Liver (tissue), 9 donors: ENCODE measurements around the gene AGBL4. TPM values are rescaled to one million over a fixed set of nuclear protein-coding genes. Genes with fewer than 3 reads are reported as not detected.

Experiments used
- DNase-seq: peaks from one replicate; pipeline ENCODE4 v3.0.0-alpha.2; 2017; ENCODE audit warnings: low spot score
- H3K27ac ChIP-seq, 2 donors: one replicate each; pipeline ENCODE4 v1.7.0; 2013; ENCODE audit warnings: inconsistent platforms in 2 of 2, low read length in 2 of 2, control low read depth in 1 of 2, low read depth in 1 of 2, mild to moderate bottlenecking in 1 of 2
- H3K27me3 ChIP-seq, 4 donors: one replicate each; pipeline versions ENCODE4 v1.6.1 to v1.7.0; 2013; ENCODE audit warnings: low read length in 3 of 4, inconsistent platforms in 1 of 4, mild to moderate bottlenecking in 1 of 4, moderate library complexity in 1 of 4; ENCODE audit not compliant: control insufficient read depth in 4 of 4, insufficient read depth in 4 of 4
- H3K36me3 ChIP-seq, 4 donors: one replicate each; pipeline versions ENCODE4 v1.6.1 to v1.7.0; 2013; ENCODE audit warnings: low read length in 3 of 4, mild to moderate bottlenecking in 3 of 4, low read depth in 1 of 4, moderate library complexity in 1 of 4; ENCODE audit not compliant: control insufficient read depth in 4 of 4, insufficient read depth in 3 of 4
- H3K4me1 ChIP-seq, 4 donors: one replicate each; pipeline versions ENCODE4 v1.6.1 to v1.7.0; 2013; ENCODE audit warnings: low read length in 3 of 4, mild to moderate bottlenecking in 3 of 4, moderate library complexity in 1 of 4; ENCODE audit not compliant: control insufficient read depth in 4 of 4, insufficient read depth in 4 of 4
- H3K4me3 ChIP-seq, 3 donors: one replicate each; pipeline versions ENCODE4 v1.6.1 to v1.7.0; 2013; ENCODE audit warnings: low read length in 3 of 3, control low read depth in 1 of 3, low read depth in 1 of 3, mild to moderate bottlenecking in 1 of 3
- H3K9ac ChIP-seq, 2 donors: one replicate each; pipeline ENCODE4 v1.7.0; 2013; ENCODE audit warnings: low read length in 2 of 2, mild to moderate bottlenecking in 2 of 2, moderate library complexity in 2 of 2, control low read depth in 1 of 2, low read depth in 1 of 2
- H3K9me3 ChIP-seq, 4 donors: one replicate each; pipeline versions ENCODE4 v1.6.1 to v1.7.0; 2013; ENCODE audit warnings: low read length in 3 of 4; ENCODE audit not compliant: control insufficient read depth in 4 of 4
- ATF3 ChIP-seq: IDR thresholded peaks from 2 replicates; pipeline ENCODE4 v1.6.1; 2016; ENCODE audit warnings: antibody characterized with exemption
- CTCF ChIP-seq: fragments of 150-350 bp; IDR thresholded peaks from 2 replicates; pipeline ENCODE4 v1.5.1; 2017; ENCODE audit warnings: improper control_type of control experiment, low read depth, low read length; ENCODE audit not compliant: missing input control
- EGR1 ChIP-seq, 2 donors: IDR thresholded peaks; 2 replicates each; pipeline ENCODE4 v1.6.1; 2016 to 2018; ENCODE audit warnings: antibody characterized with exemption in 2 of 2, low read depth in 2 of 2
- FOXA1 ChIP-seq: IDR thresholded peaks from 2 replicates; pipeline ENCODE4 v1.6.1; 2016; ENCODE audit warnings: antibody characterized with exemption
- FOXA2 ChIP-seq: IDR thresholded peaks from 2 replicates; pipeline ENCODE4 v1.6.1; 2016; ENCODE audit warnings: antibody characterized with exemption
- GABPA ChIP-seq, 2 donors: IDR thresholded peaks in 1 of 2; conservative IDR thresholded peaks in 1 of 2; 2 replicates each; pipeline ENCODE4 v1.6.1; 2016; ENCODE audit warnings: antibody characterized with exemption in 2 of 2, mild to moderate bottlenecking in 1 of 2, moderate library complexity in 1 of 2
- HNF4A ChIP-seq, 2 donors: conservative IDR thresholded peaks; 2 replicates each; pipeline ENCODE4 v1.6.1; 2016; ENCODE audit warnings: antibody characterized with exemption in 2 of 2, mild to moderate bottlenecking in 2 of 2
- JUND ChIP-seq, 2 donors: IDR thresholded peaks; 2 replicates each; pipeline ENCODE4 v1.6.1; 2016; ENCODE audit warnings: antibody characterized with exemption in 2 of 2
- MAX ChIP-seq: IDR thresholded peaks from 2 replicates; pipeline ENCODE4 v1.6.1; 2016; ENCODE audit warnings: antibody characterized with exemption
- NR2F2 ChIP-seq: IDR thresholded peaks from 2 replicates; pipeline ENCODE4 v1.6.1; 2016; ENCODE audit warnings: antibody characterized with exemption
- RAD21 ChIP-seq, 2 donors: IDR thresholded peaks; 2 replicates each; pipeline ENCODE4 v1.6.1; 2016; ENCODE audit warnings: antibody characterized with exemption in 2 of 2, mild to moderate bottlenecking in 2 of 2
- REST ChIP-seq: IDR thresholded peaks from 2 replicates; pipeline ENCODE4 v1.6.1; 2016; ENCODE audit warnings: antibody characterized with exemption, mild to moderate bottlenecking
- RXRA ChIP-seq, 2 donors: IDR thresholded peaks; 2 replicates each; pipeline ENCODE4 v1.6.1; 2017 to 2018; ENCODE audit warnings: antibody characterized with exemption in 2 of 2, mild to moderate bottlenecking in 1 of 2
- SP1 ChIP-seq: IDR thresholded peaks from 2 replicates; pipeline ENCODE4 v1.6.1; 2018; ENCODE audit warnings: antibody characterized with exemption, mild to moderate bottlenecking
- TAF1 ChIP-seq: conservative IDR thresholded peaks from 2 replicates; pipeline ENCODE4 v1.6.1; 2016; ENCODE audit warnings: antibody characterized with exemption, mild to moderate bottlenecking
- ZBTB33 ChIP-seq: IDR thresholded peaks from 2 replicates; pipeline ENCODE4 v1.6.1; 2016; ENCODE audit warnings: antibody characterized with exemption
- WGBS: extraction: QIAGEN DNeasy Blood & Tissue Kit; methylation state at CpG from one replicate; pipeline ENCODE4 v1.1.7; 2013; 5-methylcytosine and 5-hydroxymethylcytosine counted together
- polyA plus RNA-seq, 2 donors: library from polyadenylated mRNA; stranded (reverse) in 1 of 2; unstranded in 1 of 2; fragments of 200-250 nt in 1 of 2; fragments of >200 nt in 1 of 2; fragmentation: Nextera tagmentation in 1 of 2; extraction: Ambion mirVana in 1 of 2; gene quantifications; one replicate each; pipeline versions ENCODE4 v1.2.1 to v1.2.3, GENCODE V29; 2013 to 2015
- total RNA-seq, 2 donors: library from RNA; depleted of rRNA; stranded (reverse); fragments of >200 nt; gene quantifications; one replicate each; pipeline ENCODE4 v1.2.3, GENCODE V29; 2014
- donor health status: healthy.
- donor health status: healthy.
- donor health status: healthy.
- donor health status: healthy.
- donor health status: healthy.

AGBL4 gene
- total and polyA plus RNA-seq, 4 donors = 0.75 to 0.76 TPM; not detected in 2

DNA sequence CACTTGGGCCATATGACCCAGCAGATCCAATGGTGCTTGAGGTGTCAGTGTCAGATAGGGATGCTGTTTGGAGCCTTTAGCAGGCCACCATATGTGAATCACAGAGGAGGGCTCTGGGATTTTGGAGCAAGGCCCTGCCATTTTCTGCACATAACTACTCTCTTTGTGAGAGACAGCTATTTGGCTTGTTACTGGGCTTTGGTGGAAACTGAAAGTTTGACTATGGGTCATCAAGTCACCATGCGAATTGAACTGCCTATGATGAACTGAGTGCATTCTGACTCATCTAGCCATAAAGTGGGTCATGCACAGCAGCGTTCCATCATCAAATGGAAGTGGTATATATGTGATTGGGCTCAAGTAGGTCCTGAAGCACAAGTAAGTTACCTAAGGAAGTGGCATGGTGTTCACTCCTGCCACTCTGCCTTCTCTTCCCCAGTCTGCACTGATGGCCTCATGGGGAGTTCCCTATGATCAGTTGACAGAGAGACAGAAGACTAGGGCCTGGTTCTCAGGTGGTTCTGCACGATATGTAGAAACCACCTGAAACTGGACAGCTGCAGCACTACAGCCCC is 447.3 kb downstream of the AGBL4 start:
- no peak overlapping the region for H3K4me3 ChIP-seq
- 71% methylated on average over 3 of the region's 3 CpGs for WGBS
- no peak for DNase-seq
- TF ChIP-seq FOXA2 (no peak), JUND (IDR thresholded peaks at IDR 0.05) (no peak), RAD21 (IDR thresholded peaks at IDR 0.05) (no peak), SP1 (no peak), NR2F2 (no peak), CTCF (no peak), EGR1 (IDR thresholded peaks at IDR 0.05; ENCODE audit: low read depth in 2 of 2) (no peak), MAX (no peak), ATF3 (no peak), RXRA (IDR thresholded peaks at IDR 0.05) (no peak), ZBTB33 (no peak), TAF1 (no peak), FOXA1 (no peak)
- H3K4me1 ChIP-seq = no peaks in the 10 kb centered on the region
- H3K9ac ChIP-seq = no peak overlapping the region
- no peaks in the 10 kb centered on the region for H3K36me3 ChIP-seq
- H3K9me3 ChIP-seq = peaks cover 5 to 18% (median 11%) of the 10 kb centered on the region in 4 donors
- no peaks in the 10 kb centered on the region for H3K27me3 ChIP-seq
- no peak overlapping the region for H3K27ac ChIP-seq

- no peak overlapping the region for H3K4me3 ChIP-seq
- H3K4me1 ChIP-seq = no peaks in the 10 kb centered on the region
- WGBS = 94% methylated on average over 30 of the region's 30 CpGs
- H3K27me3 ChIP-seq = no peaks in the 10 kb centered on the region
- H3K36me3 ChIP-seq = no peaks in the 10 kb centered on the region
- no peak for DNase-seq
- H3K9me3 ChIP-seq = peaks cover 0 to 3% (median under 1%) of the 10 kb centered on the region in 4 donors
- H3K9ac ChIP-seq = no peak overlapping the region
- TF ChIP-seq ZBTB33 (no peak), MAX (no peak), GABPA (IDR thresholded peaks at IDR 0.05 in 1 of 2, conservative IDR thresholded peaks at IDR 0.05 in 1 of 2) (no peak), REST (no peak), FOXA1 (no peak), NR2F2 (no peak), ATF3 (no peak), HNF4A (conservative IDR thresholded peaks at IDR 0.05) (no peak), JUND (IDR thresholded peaks at IDR 0.05) (no peak), TAF1 (no peak), EGR1 (IDR thresholded peaks at IDR 0.05; ENCODE audit: low read depth in 2 of 2) (no peak), CTCF (no peak), SP1 (no peak), RXRA (IDR thresholded peaks at IDR 0.05) (no peak)
- no peak overlapping the region for H3K27ac ChIP-seq
Observed at GRCh38 chr1:49556676-49557234, 467.0 kb downstream of the AGBL4 start.
